DOHH2 (cell line): ENCODE measurements around the gene CSNK1G3.

Experiments used
- H3F3A ChIP-seq: fragments of 200-600 bp; sonication (generic), shearing (Covaris generic); 2 replicates; pipeline ENCODE4 v1.6.0; 2016; ENCODE audit warnings: antibody characterized with exemption, mild to moderate bottlenecking; ENCODE audit not compliant: control insufficient read depth, insufficient read depth
- H3K27ac ChIP-seq: fragments of 200-600 bp; sonication (generic); 2 replicates; pipeline ENCODE4 v1.5.1; 2014; ENCODE audit warnings: low read depth, mild to moderate bottlenecking, low read length, moderate library complexity
- H3K27me3 ChIP-seq: fragments of 200-600 bp; sonication (generic); 2 replicates; pipeline ENCODE4 v1.6.1; 2014; ENCODE audit warnings: mild to moderate bottlenecking, low read length, mixed read lengths; ENCODE audit not compliant: control insufficient read depth
- H3K36me3 ChIP-seq: fragments of 200-600 bp; sonication (generic); 2 replicates; pipeline ENCODE4 v1.6.1; 2014; ENCODE audit warnings: mild to moderate bottlenecking, low read length, moderate library complexity, mixed read lengths; ENCODE audit not compliant: control insufficient read depth
- H3K4me1 ChIP-seq: fragments of 200-600 bp; sonication (generic); 2 replicates; pipeline ENCODE4 v1.6.1; 2014; ENCODE audit warnings: mild to moderate bottlenecking, low read length, mixed read lengths; ENCODE audit not compliant: control insufficient read depth
- H3K4me2 ChIP-seq: fragments of 200-600 bp; sonication (generic); 2 replicates; pipeline ENCODE4 v1.6.0; 2014; ENCODE audit warnings: mild to moderate bottlenecking, low read length, moderate library complexity
- H3K4me3 ChIP-seq: fragments of 200-600 bp; sonication (generic); 2 replicates; pipeline ENCODE4 v1.5.1; 2014; ENCODE audit warnings: mild to moderate bottlenecking, low read length, mixed read lengths
- H3K79me2 ChIP-seq: fragments of 200-600 bp; sonication (generic); 2 replicates; pipeline ENCODE4 v1.6.1; 2014; ENCODE audit warnings: mild to moderate bottlenecking, low read length, mixed read lengths; ENCODE audit not compliant: control insufficient read depth
- H3K9me2 ChIP-seq: fragments of 200-600 bp; sonication (generic); replicated peaks from 2 replicates; pipeline ENCODE4 v1.6.1; 2014; ENCODE audit warnings: mild to moderate bottlenecking, low read length, mixed read lengths; ENCODE audit not compliant: control insufficient read depth
- H3K9me3 ChIP-seq: fragments of 200-600 bp; sonication (generic); 2 replicates; pipeline ENCODE4 v1.6.1; 2014; ENCODE audit warnings: antibody characterized with exemption, low read length, mixed read lengths; ENCODE audit not compliant: control insufficient read depth, insufficient read depth
- H4K20me1 ChIP-seq: fragments of 200-600 bp; sonication (generic); 2 replicates; pipeline ENCODE4 v1.6.0; 2014; ENCODE audit warnings: low read depth, mild to moderate bottlenecking, antibody characterized with exemption, low read length, moderate library complexity; ENCODE audit not compliant: control insufficient read depth, insufficient read depth
- EZH2phosphoT487 ChIP-seq: fragments of 200-600 bp; sonication (generic); IDR thresholded peaks from 2 replicates; pipeline ENCODE4 v1.6.1; 2017; ENCODE audit warnings: borderline replicate concordance, mild to moderate bottlenecking, antibody characterized with exemption, low read length, moderate library complexity, mixed read lengths
- TF ChIP-seq, protein P1 (sequence below): fragments of 200-600 bp; sonication (generic); IDR thresholded peaks from one replicate; pipeline ENCODE4 v1.5.1; 2014; ENCODE audit warnings: antibody characterized with exemption, mild to moderate bottlenecking, low read depth, low read length; ENCODE audit not compliant: poor library complexity, severe bottlenecking

CSNK1G3 gene

DNA sequence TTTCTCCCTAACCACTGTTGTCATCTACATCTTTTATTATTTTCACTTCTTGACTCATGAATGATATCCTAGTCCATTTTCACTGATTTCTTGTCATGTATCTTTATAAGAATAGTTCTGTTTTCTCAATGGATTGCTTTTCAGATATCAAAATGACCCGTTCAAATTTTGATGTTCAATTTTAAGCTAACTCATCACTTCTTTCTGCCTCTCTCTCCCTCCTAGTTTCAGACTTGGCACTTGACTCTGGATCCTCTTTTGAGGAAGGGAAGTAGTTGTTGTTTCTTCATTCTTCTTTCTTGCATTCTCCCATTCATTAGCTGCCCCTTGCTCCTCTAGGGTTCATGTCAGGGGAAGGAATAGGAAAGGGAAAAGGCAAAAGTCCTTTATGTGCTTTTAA, 23.7 kb downstream of the CSNK1G3 start:
- H3K4me1 ChIP-seq: peaks cover 37% of the 10 kb centered on the region
- no peak overlapping the region for H3K27ac ChIP-seq
- 0 out of 2 replicates have a peak, but pooled peaks cover 5% of the 10 kb centered on the region for H3K9me3 ChIP-seq
- no peaks in the 10 kb centered on the region for H3K9me2 ChIP-seq
- H3K27me3 ChIP-seq: no peaks in the 10 kb centered on the region
- TF ChIP-seq, protein P1, sequence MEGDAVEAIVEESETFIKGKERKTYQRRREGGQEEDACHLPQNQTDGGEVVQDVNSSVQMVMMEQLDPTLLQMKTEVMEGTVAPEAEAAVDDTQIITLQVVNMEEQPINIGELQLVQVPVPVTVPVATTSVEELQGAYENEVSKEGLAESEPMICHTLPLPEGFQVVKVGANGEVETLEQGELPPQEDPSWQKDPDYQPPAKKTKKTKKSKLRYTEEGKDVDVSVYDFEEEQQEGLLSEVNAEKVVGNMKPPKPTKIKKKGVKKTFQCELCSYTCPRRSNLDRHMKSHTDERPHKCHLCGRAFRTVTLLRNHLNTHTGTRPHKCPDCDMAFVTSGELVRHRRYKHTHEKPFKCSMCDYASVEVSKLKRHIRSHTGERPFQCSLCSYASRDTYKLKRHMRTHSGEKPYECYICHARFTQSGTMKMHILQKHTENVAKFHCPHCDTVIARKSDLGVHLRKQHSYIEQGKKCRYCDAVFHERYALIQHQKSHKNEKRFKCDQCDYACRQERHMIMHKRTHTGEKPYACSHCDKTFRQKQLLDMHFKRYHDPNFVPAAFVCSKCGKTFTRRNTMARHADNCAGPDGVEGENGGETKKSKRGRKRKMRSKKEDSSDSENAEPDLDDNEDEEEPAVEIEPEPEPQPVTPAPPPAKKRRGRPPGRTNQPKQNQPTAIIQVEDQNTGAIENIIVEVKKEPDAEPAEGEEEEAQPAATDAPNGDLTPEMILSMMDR: no peak
- H3F3A ChIP-seq: no peaks in the 10 kb centered on the region
- H4K20me1 ChIP-seq: no peaks in the 10 kb centered on the region
- peaks cover 72% of the 10 kb centered on the region for H3K79me2 ChIP-seq
- no peak overlapping the region for H3K4me2 ChIP-seq
- no peak overlapping the region for H3K4me3 ChIP-seq
- no peaks in the 10 kb centered on the region for H3K36me3 ChIP-seq

DNA sequence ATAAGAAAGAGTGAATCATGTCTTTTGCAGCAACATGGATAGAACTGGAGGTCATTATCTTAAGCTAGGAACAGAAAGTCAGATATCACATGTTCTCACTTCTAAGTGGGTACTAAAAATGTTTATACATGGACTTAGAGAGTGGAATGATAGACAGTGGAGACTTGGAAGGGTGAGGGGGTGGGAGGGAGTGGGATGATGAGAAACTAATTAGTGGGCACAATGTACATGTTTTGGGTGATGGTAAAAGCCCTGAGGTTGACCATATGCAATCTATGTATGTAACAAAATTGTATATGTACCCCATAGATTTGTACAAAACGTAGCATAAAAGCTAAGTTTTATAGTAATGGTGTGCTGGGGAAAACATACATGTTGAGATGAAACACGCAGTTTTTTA, 25.3 kb downstream of the CSNK1G3 start:
- Histone ChIP-seq H3K27ac (no peak overlapping the region), H3K4me3 (no peak overlapping the region), H3F3A (no peaks in the 10 kb centered on the region), H4K20me1 (no peaks in the 10 kb centered on the region), H3K9me2 (no peaks in the 10 kb centered on the region), H3K79me2 (peaks cover 76% of the 10 kb centered on the region), H3K4me2 (no peak overlapping the region), H3K36me3 (no peaks in the 10 kb centered on the region), H3K9me3 (0 out of 2 replicates have a peak, but pooled peaks cover 5% of the 10 kb centered on the region), H3K4me1 (peaks cover 22% of the 10 kb centered on the region), H3K27me3 (no peaks in the 10 kb centered on the region)
- TF ChIP-seq, protein P1: no peak
- no peak for TF ChIP-seq EZH2phosphoT487

DNA sequence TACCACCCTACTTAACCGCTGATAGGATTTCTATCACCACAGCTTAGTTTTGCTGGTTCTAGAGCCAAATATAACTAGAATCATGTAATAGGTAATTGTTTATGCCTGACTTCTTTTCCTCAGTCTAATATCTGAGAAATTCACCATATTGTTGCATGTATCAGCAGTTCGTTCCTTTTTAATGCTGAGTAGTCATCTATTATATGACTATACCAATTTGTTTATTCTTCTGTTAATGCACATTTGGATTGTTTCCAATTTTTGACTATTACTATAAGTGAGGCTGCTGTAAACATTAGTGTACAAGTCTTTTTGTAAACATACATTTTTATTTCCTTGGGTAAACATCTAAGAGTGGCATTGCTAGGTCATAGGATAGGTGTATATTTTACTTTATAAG, 25.9 kb downstream of the CSNK1G3 start:
- H3K79me2 ChIP-seq: peaks cover 77% of the 10 kb centered on the region
- H3K27ac ChIP-seq: no peak overlapping the region

More for the DNA sequence above, 25.9 kb downstream of the CSNK1G3 start:
- TF ChIP-seq EZH2phosphoT487: no peak
- TF ChIP-seq, protein P1: no peak
- no peak overlapping the region for H3K4me2 ChIP-seq
- no peaks in the 10 kb centered on the region for H4K20me1 ChIP-seq
- H3K36me3 ChIP-seq: no peaks in the 10 kb centered on the region
- peaks cover 19% of the 10 kb centered on the region for H3K4me1 ChIP-seq
- H3K4me3 ChIP-seq: no peak overlapping the region
- H3K9me2 ChIP-seq: no peaks in the 10 kb centered on the region
- no peaks in the 10 kb centered on the region for H3K27me3 ChIP-seq
- no peaks in the 10 kb centered on the region for H3F3A ChIP-seq
- 0 out of 2 replicates have a peak, but pooled peaks cover 5% of the 10 kb centered on the region for H3K9me3 ChIP-seq
